Stimulated activated CD8-positive, alpha-beta memory T cell treated with anti-CD3 and anti-CD28 coated beads, Interleukin-15, amount 100 ng/mL, for 1 hour (primary cell): ENCODE measurements around the gene MORN3.
"Not testable (repeated sequence)": the region's sequence is repeated elsewhere in the genome, so short reads cannot be mapped to it uniquely, and the experiment has no call there.

Experiments used
- DNase-seq: peaks from one replicate; pipeline ENCODE4 v3.0.0-alpha.2; 2020; ENCODE audit warnings: low read depth

MORN3 gene

GRCh38 chr12:121689430-121689829, 20.0 kb upstream of the MORN3 start:
- no peak for DNase-seq

- no peak for DNase-seq
Measured at GRCh38 chr12:121688966-121689365, 19.5 kb upstream of the MORN3 start.

GRCh38 chr12:121679661-121680197, 10.3 kb upstream of the MORN3 start:
- DNase-seq, result not testable (repeated sequence)

GRCh38 chr12:121678716-121679300, 9.4 kb upstream of the MORN3 start:
- DNase-seq, result no peak

- no peak for DNase-seq
Measured at GRCh38 chr12:121678305-121678704, 8.9 kb upstream of the MORN3 start.

GRCh38 chr12:121676190-121676589, 6.7 kb upstream of the MORN3 start:
- no peak for DNase-seq

GRCh38 chr12:121673013-121673511, 3.6 kb upstream of the MORN3 start:
- no peak for DNase-seq

GRCh38 chr12:121668750-121669520, 519 bp downstream of the MORN3 start:
- DNase-seq, result peak; percentile 45

- not testable (repeated sequence) for DNase-seq
Measured at GRCh38 chr12:121666829-121667228, 2.6 kb downstream of the MORN3 start.

GRCh38 chr12:121663610-121663929, 5.9 kb downstream of the MORN3 start:
- DNase-seq, result no peak

- not testable (repeated sequence) for DNase-seq
Measured at GRCh38 chr12:121661353-121662105, 7.9 kb downstream of the MORN3 start.

- no peak for DNase-seq
Measured at GRCh38 chr12:121657305-121658008, 12.0 kb downstream of the MORN3 start.

- DNase-seq, result no peak
Measured at GRCh38 chr12:121656122-121656521, 13.3 kb downstream of the MORN3 start.

GRCh38 chr12:121653999-121654398, 15.5 kb downstream of the MORN3 start:
- no peak for DNase-seq

- no peak for DNase-seq
Measured at GRCh38 chr12:121652767-121653497, 16.5 kb downstream of the MORN3 start.

GRCh38 chr12:121651320-121651719, 18.1 kb downstream of the MORN3 start:
- no peak for DNase-seq

- no peak for DNase-seq
Measured at GRCh38 chr12:121649819-121650353, 19.6 kb downstream of the MORN3 start.

- no peak for DNase-seq
Measured at GRCh38 chr12:121649322-121649721, 20.1 kb downstream of the MORN3 start.

GRCh38 chr12:121648458-121649028, 20.9 kb downstream of the MORN3 start:
- no peak for DNase-seq

GRCh38 chr12:121641343-121641630, 28.2 kb downstream of the MORN3 start:
- no peak for DNase-seq
